Ammon's horn (tissue), 1 donor: ENCODE data around the gene CDK2AP2.
"Not testable (repeated sequence)": the region's sequence is repeated elsewhere in the genome, so short reads cannot be mapped to it uniquely, and the experiment has no call there.

Experiments used
- DNase-seq: peaks from one replicate; pipeline ENCODE4 v3.0.0-alpha.2; 2016; ENCODE audit warnings: low spot score

CDK2AP2 gene

DNA sequence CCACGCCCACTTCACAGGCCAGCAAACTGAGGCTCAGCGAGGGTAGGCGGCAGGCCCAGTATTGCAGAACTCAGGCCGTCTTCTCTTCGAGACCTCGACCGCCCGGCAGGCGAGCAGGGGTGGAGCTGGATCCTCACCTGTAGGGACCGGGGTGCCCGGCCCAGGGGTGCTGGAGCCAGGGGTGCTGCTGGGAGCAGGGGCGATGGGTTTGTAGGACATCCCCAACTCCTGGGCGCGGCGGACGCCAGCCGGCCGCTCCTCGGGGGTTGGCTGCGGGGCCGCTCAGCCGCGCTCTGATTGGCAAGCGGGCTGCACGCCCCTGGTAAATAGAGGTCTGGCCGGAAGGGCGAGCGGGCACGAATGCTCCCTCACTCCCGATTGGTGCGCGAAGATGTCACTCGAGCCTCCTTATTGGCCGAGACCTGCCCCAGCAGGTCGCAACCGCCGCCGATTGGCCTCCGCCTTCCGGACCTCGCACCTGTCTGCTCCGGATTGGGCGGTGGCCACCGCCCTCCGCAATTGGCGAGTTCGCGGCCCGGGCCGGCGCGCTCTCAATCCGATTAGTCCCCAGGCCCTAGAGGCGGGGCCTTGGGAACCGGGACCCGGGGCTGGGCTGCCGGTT is at the start of gene CDK2AP2:
Gene CDK2AP2, minus strand, starts transcription at position 299 of the 622 bp plus-strand sequence. Its CDS starts 80 bp downstream, at position 219.
- peak; percentile 99 for DNase-seq

DNA sequence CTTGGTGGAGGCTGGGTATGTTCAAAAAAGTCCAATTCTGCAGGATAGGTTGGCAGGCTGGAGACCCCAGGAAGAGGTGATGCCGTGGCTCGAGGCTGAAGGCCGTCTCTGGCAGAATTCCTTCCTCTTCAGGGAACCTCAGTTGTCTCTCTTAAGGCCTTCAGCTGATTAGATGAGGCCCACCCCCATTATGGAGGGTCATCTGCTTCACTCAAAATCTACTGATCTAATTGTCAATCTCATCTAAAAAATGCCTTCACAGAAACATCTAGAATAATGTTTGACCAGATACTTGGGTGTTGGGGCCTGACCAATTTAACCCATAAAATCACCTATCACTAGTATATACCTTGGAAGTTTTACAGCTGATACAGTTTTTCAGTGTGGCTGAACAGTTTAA is 48.3 kb upstream of the CDK2AP2 start:
- no peak for DNase-seq

- DNase-seq = not testable (repeated sequence)
These were observed 43.7 kb upstream of the CDK2AP2 start for GRCh38 chr11:67551697-67552096.

DNA sequence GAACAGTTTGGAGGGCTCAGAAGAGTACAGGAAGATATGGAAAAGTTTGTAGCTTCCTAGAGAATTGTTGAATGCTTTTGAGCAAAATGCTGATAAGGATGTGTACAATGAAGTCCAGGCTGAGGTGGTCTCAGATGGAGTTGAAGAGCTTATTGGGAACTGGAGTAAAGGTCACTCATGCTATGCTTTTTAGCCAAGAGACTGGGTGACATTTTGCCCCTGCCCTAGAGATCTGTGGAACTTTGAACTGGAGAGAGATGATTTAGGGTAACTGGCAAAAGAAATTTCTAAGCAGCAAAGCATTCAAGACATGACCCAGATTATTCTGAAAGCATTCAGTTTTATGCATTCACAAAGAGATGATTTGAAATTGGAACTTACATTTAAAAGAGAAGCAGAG is 43.2 kb upstream of the CDK2AP2 start:
- no peak for DNase-seq

DNA sequence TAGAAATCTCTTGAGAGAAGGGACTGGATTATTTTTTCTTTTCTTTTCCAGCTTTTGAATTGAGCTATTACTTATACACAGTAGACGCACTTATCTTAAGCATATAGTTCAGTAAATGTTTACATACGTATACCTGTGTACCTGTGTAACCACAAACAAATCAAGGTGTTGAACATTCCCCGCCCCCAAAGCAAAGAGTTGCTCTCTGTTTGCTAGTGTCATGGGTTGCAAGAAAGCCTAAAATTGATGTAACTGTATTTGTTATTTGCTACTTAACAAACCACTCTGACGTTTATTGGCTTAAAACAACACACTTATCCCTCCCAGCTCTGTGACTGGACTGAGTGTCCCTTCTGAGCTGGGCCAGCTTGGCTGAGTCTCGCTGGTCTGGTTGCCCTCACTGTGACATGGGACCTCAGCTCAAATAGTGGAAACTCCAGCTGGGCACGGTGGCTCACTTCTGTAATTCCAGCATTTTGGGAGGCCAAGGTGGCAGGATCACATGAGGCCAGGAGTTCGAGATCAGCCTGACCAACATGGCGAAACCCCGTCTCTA is 40.7 kb upstream of the CDK2AP2 start:
- DNase-seq = no peak

DNA sequence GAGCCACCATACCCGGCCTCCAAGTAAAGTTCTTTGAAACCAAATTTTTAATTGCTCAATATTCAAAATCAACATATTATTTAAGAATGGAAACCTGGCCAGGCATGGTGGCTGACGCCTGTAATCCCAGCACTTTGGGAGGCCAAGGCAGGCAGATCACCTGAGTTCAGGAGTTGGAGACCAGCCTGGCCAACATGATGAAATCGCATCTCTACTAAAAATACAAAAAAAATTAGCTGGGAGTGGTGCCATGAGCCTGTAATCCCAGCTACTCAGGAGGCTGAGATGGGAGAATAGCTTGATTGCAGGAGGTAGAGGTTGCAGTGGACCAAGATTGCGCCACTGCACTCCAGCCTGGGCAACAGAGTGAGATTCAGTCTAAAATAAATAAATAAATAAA is 40.1 kb upstream of the CDK2AP2 start:
- DNase-seq = not testable (repeated sequence)

DNA sequence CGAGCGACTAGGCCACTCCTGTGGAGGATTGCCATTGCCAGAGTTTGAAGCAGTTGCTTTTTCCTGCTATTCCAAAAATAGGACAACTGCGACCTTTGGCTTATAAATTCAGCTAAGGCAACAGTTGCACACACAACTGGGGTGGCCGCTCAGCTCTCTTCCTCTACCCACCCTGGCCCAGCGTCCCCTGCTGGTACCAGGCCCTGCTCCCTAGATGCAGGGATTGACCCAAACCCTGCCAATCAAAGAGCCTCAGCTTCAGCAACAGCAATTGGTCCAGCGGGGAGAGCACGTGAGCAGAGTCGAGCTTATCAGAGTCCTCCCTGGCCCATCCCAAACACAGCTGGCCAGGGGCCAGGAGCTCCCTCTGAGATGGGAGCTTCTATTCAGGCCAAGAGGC is 37.3 kb upstream of the CDK2AP2 start:
- DNase-seq = no peak

GRCh38 chr11:67544616-67545242 is 36.8 kb upstream of the CDK2AP2 start:
- DNase-seq = no peak

- DNase-seq = no peak
These were observed 35.6 kb upstream of the CDK2AP2 start for GRCh38 chr11:67543585-67543984.

DNA sequence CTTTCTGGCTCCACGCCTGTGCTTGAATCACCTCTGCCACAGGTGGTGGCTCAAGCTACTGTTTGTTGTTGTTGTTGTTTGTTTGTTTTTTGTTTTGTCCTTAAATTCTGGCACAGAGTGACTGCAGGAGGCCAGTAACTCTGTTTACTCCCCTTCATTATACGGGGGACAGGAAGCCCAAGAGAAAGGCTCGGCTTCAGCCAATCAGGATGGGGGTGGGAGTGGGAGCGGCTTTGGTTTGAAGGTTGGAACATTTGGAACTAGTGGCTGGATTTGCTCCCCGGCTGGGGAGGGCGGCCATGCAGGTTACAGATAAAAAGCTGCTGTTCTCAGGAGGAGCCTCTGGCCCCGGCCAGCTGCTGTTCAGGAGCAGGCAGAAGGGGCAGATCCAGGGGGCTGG is 35.0 kb upstream of the CDK2AP2 start:
- DNase-seq = no peak

- no peak for DNase-seq
These were observed 34.2 kb upstream of the CDK2AP2 start for GRCh38 chr11:67542169-67542568.

GRCh38 chr11:67541198-67541597 is 33.2 kb upstream of the CDK2AP2 start:
- DNase-seq = no peak

DNA sequence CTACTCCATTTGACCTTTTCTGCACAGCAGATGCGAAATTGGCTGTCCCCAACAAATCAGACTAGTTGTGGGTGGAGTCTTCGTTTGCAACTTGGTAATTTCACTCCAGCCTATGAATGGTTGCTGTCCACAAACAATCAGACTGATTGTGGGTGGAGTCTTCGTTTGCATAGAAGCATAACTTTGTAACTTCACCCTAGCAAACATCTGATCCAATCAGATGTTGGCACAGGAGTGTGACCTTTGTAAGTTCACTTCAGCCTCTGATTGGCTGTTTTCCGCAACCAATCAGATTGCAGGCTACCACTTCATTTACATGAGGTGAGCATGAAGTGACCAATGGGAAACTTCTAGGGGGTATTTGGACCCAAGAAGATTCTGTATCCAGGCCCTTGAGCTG is 31.6 kb upstream of the CDK2AP2 start:
- DNase-seq = no peak

DNA sequence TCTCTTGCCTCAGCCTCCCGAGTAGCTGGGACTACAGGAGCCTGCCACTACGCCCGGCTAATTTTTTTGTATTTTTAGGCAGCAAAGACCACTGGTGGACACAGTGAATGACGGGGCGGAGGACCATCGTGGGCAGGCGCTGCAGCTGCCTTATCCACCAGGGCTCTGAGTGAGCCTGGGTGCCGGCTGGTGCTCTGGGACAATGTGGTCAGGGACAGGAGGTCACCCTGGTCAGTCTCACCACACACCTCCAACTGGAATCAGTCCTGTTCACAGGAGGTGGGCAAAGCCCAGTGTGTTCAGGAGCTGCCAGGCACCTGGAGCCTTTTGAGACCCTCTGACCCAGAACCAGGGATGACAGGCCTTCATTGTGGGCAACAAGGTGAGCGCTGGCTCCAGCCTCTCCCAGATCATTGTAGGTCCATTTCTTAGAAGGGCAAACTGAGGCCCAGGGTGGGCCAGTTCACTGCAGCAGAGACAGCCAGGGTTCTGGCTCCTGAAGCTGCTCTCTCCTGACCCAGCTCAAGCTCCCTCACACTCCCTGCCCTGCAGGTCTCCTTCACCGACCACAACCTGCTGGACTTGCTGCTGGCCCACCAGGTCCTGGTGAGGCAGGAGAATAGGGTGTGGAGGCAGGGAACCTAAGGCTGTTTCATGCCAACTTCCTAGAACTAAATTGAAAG is 31.0 kb upstream of the CDK2AP2 start:
- no peak for DNase-seq

- no peak for DNase-seq
These were observed 30.3 kb upstream of the CDK2AP2 start for GRCh38 chr11:67538306-67538705.

DNA sequence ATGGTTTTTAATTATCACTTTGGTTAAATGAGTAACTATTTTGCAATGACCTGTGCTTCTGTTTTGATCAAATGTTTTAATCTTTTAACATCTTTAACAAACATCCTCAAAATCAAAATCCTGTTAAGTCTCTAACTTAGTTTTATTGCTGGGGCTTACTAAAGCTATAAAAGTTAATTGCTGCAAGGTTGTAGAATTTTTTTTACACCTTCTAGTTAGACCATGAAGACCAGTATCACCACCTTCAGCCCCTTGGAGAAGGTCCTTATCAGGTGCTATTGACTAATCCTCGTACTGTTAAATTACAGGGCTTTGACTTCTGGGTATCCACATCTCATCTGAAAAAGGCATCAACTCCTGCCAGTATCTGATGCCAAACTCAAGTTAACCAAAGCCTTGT is 27.6 kb upstream of the CDK2AP2 start:
- no peak for DNase-seq

DNA sequence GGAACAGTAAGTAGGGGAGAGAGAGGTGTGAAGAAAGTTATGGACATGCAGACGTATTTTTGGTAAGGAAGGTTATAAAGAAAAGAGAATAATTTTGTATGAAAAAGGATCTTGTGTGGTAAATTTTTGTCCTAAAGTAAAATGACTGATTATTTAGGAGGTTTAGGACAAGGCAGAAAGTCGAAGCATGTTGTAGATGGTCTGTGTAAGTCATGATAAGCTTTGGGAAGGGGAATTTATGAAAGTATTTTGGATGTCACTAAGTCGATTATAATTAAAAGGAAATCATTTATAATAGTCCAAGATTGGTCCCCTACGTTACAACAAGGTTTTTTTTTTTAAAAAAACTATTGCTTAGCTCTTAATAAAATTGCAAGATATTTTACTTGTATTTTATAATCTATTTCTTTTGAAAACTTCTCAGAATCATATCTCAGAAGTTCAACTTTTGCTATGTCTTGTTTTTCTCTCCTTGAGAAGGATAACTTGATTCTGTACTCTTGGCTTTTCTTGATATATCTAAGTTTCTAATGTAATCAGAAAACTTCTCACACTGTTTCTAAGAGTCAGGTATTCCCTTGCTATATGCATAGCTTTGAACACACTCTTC is 26.2 kb upstream of the CDK2AP2 start:
- no peak for DNase-seq

DNA sequence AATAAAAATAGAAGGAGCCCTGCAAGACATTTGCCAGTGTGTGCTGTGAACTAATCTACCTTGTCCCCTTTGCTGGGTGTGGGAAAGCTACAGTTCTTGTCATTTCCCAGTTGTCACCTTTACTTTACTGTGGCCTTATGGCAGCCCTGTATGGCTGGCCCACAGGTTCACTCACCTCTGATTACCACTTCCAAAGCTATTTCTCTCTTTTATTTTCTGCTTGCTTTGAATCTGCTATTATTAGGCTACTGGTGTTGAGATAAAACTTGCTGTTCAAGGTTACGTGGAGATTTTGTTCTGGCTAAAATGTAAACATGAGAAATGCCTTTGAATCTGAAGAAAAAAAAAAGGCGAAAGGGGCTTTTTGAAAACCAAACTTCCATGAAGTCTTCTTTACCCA is 24.9 kb upstream of the CDK2AP2 start:
- no peak for DNase-seq

- DNase-seq = no peak
These were observed 22.3 kb upstream of the CDK2AP2 start for GRCh38 chr11:67530282-67530592.

- no peak for DNase-seq
These were observed 20.4 kb upstream of the CDK2AP2 start for GRCh38 chr11:67528376-67528775.

DNA sequence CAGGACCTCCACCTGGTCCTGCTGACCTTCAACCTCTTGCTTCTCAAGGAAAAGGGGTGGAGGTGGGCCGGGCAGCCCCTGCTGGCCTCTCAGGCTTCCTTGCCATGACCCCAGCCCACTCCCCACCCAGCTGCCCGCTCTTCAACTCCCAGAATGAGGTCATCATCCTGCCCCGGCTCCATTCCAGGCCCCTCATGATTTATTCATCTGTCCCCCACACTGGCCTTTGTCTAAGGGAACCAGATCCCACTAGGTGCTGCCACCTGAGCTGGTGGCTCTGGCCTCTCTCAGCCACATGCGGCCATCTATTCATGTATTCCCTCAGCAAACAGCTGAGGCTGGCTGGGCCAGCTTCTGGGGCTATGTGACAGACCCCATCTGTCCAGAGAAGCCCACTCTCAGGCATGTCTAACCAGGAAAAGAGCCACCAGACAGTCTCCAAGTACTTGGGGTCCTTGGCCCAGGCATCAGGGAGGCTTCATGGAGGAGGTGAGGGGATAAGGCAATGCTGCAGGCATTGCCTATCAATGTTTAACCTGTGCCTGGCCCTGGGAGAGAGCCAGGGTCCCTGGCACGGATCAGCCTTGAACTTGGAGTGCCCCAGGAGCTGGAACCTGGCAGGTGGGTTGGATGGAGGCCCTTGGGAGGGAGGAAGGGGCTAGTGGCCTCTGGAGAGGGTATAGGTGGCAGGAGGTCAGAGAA is 17.5 kb upstream of the CDK2AP2 start:
- DNase-seq = no peak

DNA sequence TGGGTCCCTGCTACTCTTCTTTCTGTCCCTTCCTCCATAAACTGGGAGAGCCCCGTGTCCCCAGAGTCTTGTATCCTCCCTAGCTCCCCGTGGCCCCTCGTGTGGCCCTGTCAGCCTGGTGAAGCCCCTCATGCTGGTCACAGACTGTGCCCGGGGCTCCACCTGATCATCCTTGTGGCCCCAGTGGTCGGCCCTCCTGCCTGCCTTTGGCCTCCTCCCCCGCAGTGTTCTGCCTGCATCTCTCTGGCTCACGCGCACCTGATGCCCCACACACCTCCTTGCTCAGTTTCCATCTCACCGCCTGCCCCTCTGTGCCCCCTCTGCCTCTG is 16.5 kb upstream of the CDK2AP2 start:
- no peak for DNase-seq
